Measurements from ENCODE around the gene IDI1.

Gene IDI1

DNA sequence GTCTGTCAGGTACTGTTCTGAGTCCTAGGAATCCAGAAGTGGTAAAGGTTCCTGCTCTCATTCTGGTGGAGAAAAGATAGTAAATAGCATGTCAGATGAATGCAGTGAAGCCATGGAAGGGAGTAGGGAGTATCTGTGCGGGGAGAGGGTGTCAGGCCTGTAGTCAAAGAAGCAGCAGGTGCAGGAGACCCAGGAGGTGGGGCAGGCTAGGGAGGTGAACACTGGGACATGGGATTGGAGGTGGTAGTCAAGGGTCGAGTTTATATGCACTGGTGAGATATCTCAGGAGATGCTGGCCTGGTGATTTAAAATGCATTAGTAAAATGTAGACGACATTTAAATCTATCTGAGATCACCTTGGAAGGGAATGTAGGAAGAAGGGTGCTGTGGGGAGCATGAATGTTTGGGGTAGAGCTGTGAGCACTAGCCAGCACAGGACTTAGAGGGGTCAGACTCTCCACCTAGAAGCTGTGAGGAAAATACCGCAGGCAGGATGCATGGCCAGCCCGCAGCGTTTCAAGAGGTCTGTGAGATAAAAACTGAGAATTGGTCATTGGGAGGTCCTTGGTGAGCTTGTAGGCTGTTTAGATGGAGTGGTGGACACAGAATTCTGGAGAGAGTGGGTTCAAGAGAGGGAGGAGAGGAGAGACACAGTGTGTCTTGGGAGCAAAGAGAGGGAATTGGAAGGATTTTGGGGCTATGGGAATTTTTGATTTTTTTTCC is 53.9 kb downstream of the IDI1 start:
- no peak overlapping the region for H3K27ac ChIP-seq (ENCODE audit: low read depth, low read length)
- peaks cover 20% of the 10 kb centered on the region for H4K20me1 ChIP-seq (ENCODE audit: low read depth, low read length)
- H3K36me3 ChIP-seq (ENCODE audit: low read length): peaks cover 35% of the 10 kb centered on the region
- peaks cover 50% of the 10 kb centered on the region for H3K79me2 ChIP-seq (ENCODE audit: insufficient read depth, low read length)
- no peaks in the 10 kb centered on the region for H3K9me2 ChIP-seq (replicated peaks; ENCODE audit: insufficient read depth, low read length)
- no peak overlapping the region for H2AFZ ChIP-seq (ENCODE audit: low read depth, low read length, severe bottlenecking)
- no peak overlapping the region for H3K9ac ChIP-seq (ENCODE audit: low read length)
- H3K9me3 ChIP-seq (ENCODE audit: insufficient read depth, low read length): no peaks in the 10 kb centered on the region
- no peak overlapping the region for H3K4me3 ChIP-seq (ENCODE audit: insufficient read depth, low read length, poor library complexity, severe bottlenecking)
- peaks cover 3% of the 10 kb centered on the region; the same call in 1 of the 2 replicates for H3F3A ChIP-seq (ENCODE audit: insufficient read depth)
- H3K27me3 ChIP-seq (ENCODE audit: low read length): no peaks in the 10 kb centered on the region
- no peak for TF ChIP-seq EZH2phosphoT487 (conservative IDR thresholded peaks at IDR 0.05; ENCODE audit: low read length)
- TF ChIP-seq, protein P1, sequence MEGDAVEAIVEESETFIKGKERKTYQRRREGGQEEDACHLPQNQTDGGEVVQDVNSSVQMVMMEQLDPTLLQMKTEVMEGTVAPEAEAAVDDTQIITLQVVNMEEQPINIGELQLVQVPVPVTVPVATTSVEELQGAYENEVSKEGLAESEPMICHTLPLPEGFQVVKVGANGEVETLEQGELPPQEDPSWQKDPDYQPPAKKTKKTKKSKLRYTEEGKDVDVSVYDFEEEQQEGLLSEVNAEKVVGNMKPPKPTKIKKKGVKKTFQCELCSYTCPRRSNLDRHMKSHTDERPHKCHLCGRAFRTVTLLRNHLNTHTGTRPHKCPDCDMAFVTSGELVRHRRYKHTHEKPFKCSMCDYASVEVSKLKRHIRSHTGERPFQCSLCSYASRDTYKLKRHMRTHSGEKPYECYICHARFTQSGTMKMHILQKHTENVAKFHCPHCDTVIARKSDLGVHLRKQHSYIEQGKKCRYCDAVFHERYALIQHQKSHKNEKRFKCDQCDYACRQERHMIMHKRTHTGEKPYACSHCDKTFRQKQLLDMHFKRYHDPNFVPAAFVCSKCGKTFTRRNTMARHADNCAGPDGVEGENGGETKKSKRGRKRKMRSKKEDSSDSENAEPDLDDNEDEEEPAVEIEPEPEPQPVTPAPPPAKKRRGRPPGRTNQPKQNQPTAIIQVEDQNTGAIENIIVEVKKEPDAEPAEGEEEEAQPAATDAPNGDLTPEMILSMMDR (IDR thresholded peaks at IDR 0.05; ENCODE audit: insufficient read depth, low read length, poor library complexity, severe bottlenecking): no peak
- no peak overlapping the region for H3K4me2 ChIP-seq (ENCODE audit: low read depth, low read length, poor library complexity, severe bottlenecking)

DNA sequence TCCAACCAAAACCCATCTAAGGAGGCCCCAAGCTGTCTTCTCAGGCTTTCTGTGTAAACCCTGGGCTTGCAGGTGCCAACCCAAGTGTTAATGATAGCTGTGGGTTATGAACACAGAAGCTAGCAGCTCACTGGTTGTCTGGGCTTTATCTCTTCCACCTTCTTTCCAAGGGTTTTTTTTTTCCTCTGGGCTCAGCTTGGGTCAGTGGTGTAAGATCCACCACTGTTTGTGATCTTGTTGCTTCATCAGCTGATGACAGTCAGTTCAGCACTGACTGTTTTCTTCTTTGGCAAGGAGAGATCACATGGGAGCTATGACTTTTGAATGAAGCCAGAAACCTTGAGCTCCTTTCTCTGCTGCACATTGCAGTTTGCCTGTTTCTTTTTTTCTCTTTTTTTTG is 56.0 kb downstream of the IDI1 start:
- Histone ChIP-seq H3K79me2 (ENCODE audit: insufficient read depth, low read length) (peaks cover 67% of the 10 kb centered on the region), H3K9ac (ENCODE audit: low read length) (no peak overlapping the region), H3K36me3 (ENCODE audit: low read length) (peaks cover 27% of the 10 kb centered on the region), H2AFZ (ENCODE audit: low read depth, low read length, severe bottlenecking) (no peak overlapping the region), H3F3A (ENCODE audit: insufficient read depth) (peaks cover 3% of the 10 kb centered on the region; the same call in 1 of the 2 replicates), H3K9me2 (replicated peaks; ENCODE audit: insufficient read depth, low read length) (no peaks in the 10 kb centered on the region), H4K20me1 (ENCODE audit: low read depth, low read length) (peaks cover 26% of the 10 kb centered on the region), H3K4me2 (ENCODE audit: low read depth, low read length, poor library complexity, severe bottlenecking) (no peak overlapping the region), H3K9me3 (ENCODE audit: insufficient read depth, low read length) (no peaks in the 10 kb centered on the region), H3K4me3 (ENCODE audit: insufficient read depth, low read length, poor library complexity, severe bottlenecking) (no peak overlapping the region), H3K27ac (ENCODE audit: low read depth, low read length) (no peak overlapping the region), H3K27me3 (ENCODE audit: low read length) (no peaks in the 10 kb centered on the region)
- no peak for TF ChIP-seq EZH2phosphoT487 (conservative IDR thresholded peaks at IDR 0.05; ENCODE audit: low read length)
- TF ChIP-seq, protein P1 (IDR thresholded peaks at IDR 0.05; ENCODE audit: insufficient read depth, low read length, poor library complexity, severe bottlenecking): no peak

DNA sequence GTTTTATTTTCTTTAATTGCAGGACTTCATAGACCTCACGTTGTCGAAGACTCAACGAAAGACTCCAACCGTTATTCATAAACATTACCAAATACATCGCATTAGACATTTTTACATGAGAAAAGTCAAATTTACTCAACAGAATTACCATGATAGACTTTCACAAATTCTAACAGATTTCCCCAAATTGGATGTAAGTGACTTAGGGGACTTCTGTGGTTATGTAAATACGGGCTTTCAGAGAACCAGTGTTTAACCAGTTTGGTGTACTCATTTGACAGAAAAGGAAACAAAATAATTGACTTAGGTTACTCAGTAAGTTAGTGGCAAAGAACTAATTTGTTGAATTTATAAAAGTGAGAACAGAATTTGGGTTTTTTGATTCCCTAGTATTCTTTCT is 56.5 kb downstream of the IDI1 start:
- TF ChIP-seq, protein P1 (IDR thresholded peaks at IDR 0.05; ENCODE audit: insufficient read depth, low read length, poor library complexity, severe bottlenecking): no peak
- TF ChIP-seq EZH2phosphoT487 (conservative IDR thresholded peaks at IDR 0.05; ENCODE audit: low read length): no peak
- Histone ChIP-seq H3K9ac (ENCODE audit: low read length) (no peak overlapping the region), H3K27ac (ENCODE audit: low read depth, low read length) (no peak overlapping the region), H2AFZ (ENCODE audit: low read depth, low read length, severe bottlenecking) (no peak overlapping the region), H4K20me1 (ENCODE audit: low read depth, low read length) (peaks cover 26% of the 10 kb centered on the region), H3K36me3 (ENCODE audit: low read length) (peaks cover 27% of the 10 kb centered on the region), H3K79me2 (ENCODE audit: insufficient read depth, low read length) (peaks cover 67% of the 10 kb centered on the region), H3K9me2 (replicated peaks; ENCODE audit: insufficient read depth, low read length) (no peaks in the 10 kb centered on the region), H3K4me3 (ENCODE audit: insufficient read depth, low read length, poor library complexity, severe bottlenecking) (no peak overlapping the region), H3K27me3 (ENCODE audit: low read length) (no peaks in the 10 kb centered on the region), H3F3A (ENCODE audit: insufficient read depth) (peaks cover 3% of the 10 kb centered on the region; the same call in 1 of the 2 replicates), H3K9me3 (ENCODE audit: insufficient read depth, low read length) (no peaks in the 10 kb centered on the region), H3K4me2 (ENCODE audit: low read depth, low read length, poor library complexity, severe bottlenecking) (no peak overlapping the region)

Measured in SU-DHL-6 (cell line).